OCI-LY7 (cell line): ENCODE results near the gene FAM217A.

ENCODE experiments used
- CTCF ChIP-seq: fragments of 200-600 bp; sonication (generic); conservative IDR thresholded peaks from 2 replicates; pipeline ENCODE4 v1.5.1; 2014; ENCODE audit warnings: mild to moderate bottlenecking, antibody characterized with exemption, low read length, moderate library complexity, mixed read lengths
- EZH2phosphoT487 ChIP-seq: fragments of 200-600 bp; sonication (generic); IDR thresholded peaks from 2 replicates; pipeline ENCODE4 v1.6.1; 2018; ENCODE audit warnings: low read depth, borderline replicate concordance, mild to moderate bottlenecking, mixed run types, antibody characterized with exemption, low read length, moderate library complexity, mixed read lengths

DNA sequence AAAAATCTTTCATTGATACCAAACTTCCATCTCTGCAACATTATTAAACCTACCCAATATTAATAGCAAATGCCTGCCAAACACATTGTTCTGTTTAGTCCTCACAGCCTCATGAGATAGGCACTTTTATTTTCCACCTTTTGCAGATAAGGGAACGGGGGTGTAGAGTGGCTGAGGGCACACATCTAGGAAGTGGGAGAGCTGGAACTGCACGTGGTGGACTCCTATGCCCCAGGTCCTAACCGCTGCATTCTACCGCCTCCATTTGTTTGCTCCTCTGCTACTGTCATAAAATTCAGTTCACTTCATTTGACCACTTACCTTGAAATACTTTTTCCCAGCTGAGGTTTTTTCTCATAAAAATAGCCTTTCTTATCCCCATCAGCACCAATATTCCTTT lies 7.6 kb downstream of the FAM217A start:
- TF ChIP-seq CTCF (no peak), EZH2phosphoT487 (no peak)
